HEK293T (cell line): ENCODE data around the gene CHMP2B.

Experiments
- ARNT ChIP-seq: fragments of 450-650 bp; IDR thresholded peaks from 2 replicates; pipeline ENCODE4 v1.6.1; 2017; ENCODE audit warnings: mild to moderate bottlenecking
- BHLHE40 ChIP-seq: fragments of 450-650 bp; IDR thresholded peaks from 2 replicates; pipeline ENCODE4 v1.6.1; 2016; ENCODE audit warnings: mild to moderate bottlenecking, moderate library complexity, borderline replicate concordance
- CTBP1 ChIP-seq: fragments of 450-650 bp; IDR thresholded peaks from 2 replicates; pipeline ENCODE4 v1.6.1; 2016; ENCODE audit warnings: borderline replicate concordance
- ELF4 ChIP-seq: fragments of 450-650 bp; IDR thresholded peaks from 2 replicates; pipeline ENCODE4 v1.6.1; 2017; ENCODE audit warnings: antibody characterized with exemption
- FOXM1 ChIP-seq: fragments of 450-650 bp; IDR thresholded peaks from 2 replicates; pipeline ENCODE4 v1.6.1; 2017; ENCODE audit warnings: mild to moderate bottlenecking, borderline replicate concordance
- HDGF ChIP-seq: fragments of 450-650 bp; IDR thresholded peaks from 2 replicates; pipeline ENCODE4 v1.6.1; 2017; ENCODE audit warnings: antibody characterized with exemption, borderline replicate concordance
- NFRKB ChIP-seq: fragments of 450-650 bp; IDR thresholded peaks from 2 replicates; pipeline ENCODE4 v1.6.1; 2016; ENCODE audit warnings: mild to moderate bottlenecking, moderate library complexity
- PKNOX1 ChIP-seq: fragments of 450-650 bp; IDR thresholded peaks from 2 replicates; pipeline ENCODE4 v1.6.1; 2016
- SP1 ChIP-seq: fragments of 450-650 bp; IDR thresholded peaks from 2 replicates; pipeline ENCODE4 v1.6.1; 2017
- ZNF384 ChIP-seq: fragments of 450-650 bp; IDR thresholded peaks from 2 replicates; pipeline ENCODE4 v1.6.1; 2016

GRCh38 chr3:87288446-87288845, 61.3 kb downstream of the CHMP2B start:
- no peak for TF ChIP-seq FOXM1
- TF ChIP-seq ELF4: no peak
- no peak for TF ChIP-seq BHLHE40
- TF ChIP-seq ZNF384: no peak
- no peak for TF ChIP-seq HDGF
- TF ChIP-seq SP1: no peak
- TF ChIP-seq PKNOX1: no peak
- TF ChIP-seq NFRKB: no peak
- TF ChIP-seq ARNT: no peak
- no peak for TF ChIP-seq CTBP1
